HUDEP-2 (cell line): ENCODE data around the gene CASP1.

ENCODE experiments used
- DNase-seq, 76 experiments: peaks; one replicate each; lab custom pipeline; 2025; ENCODE audit not compliant: unreplicated experiment in 76 of 76; lab: John Stamatoyannopoulos, UW

The CASP1 gene

GRCh38 chr11:104995001-104995408 is 39.9 kb downstream of the CASP1 start:
- DNase-seq = no peak

GRCh38 chr11:104992781-104993180 is 42.2 kb downstream of the CASP1 start:
- no peak for DNase-seq

GRCh38 chr11:104991994-104992393 is 43.0 kb downstream of the CASP1 start:
- no peak for DNase-seq

GRCh38 chr11:104984808-104985207 is 50.1 kb downstream of the CASP1 start:
- DNase-seq = no peak

GRCh38 chr11:104979839-104980238 is 55.1 kb downstream of the CASP1 start:
- DNase-seq = no peak
